GM19397 (cell line): Measurements from ENCODE around the gene ZNF324B.
"Not testable (repeated sequence)": the region's sequence is repeated elsewhere in the genome, so short reads cannot be mapped to it uniquely, and the experiment has no call there.

ENCODE experiments used
- ATAC-seq: cut with Tn5 transposase; IDR thresholded peaks from one replicate; pipeline ENCODE4 v1.9.1; 2021; ENCODE audit warnings: mild to moderate bottlenecking, moderate library complexity; ENCODE audit not compliant: unreplicated experiment

ZNF324B gene

DNA sequence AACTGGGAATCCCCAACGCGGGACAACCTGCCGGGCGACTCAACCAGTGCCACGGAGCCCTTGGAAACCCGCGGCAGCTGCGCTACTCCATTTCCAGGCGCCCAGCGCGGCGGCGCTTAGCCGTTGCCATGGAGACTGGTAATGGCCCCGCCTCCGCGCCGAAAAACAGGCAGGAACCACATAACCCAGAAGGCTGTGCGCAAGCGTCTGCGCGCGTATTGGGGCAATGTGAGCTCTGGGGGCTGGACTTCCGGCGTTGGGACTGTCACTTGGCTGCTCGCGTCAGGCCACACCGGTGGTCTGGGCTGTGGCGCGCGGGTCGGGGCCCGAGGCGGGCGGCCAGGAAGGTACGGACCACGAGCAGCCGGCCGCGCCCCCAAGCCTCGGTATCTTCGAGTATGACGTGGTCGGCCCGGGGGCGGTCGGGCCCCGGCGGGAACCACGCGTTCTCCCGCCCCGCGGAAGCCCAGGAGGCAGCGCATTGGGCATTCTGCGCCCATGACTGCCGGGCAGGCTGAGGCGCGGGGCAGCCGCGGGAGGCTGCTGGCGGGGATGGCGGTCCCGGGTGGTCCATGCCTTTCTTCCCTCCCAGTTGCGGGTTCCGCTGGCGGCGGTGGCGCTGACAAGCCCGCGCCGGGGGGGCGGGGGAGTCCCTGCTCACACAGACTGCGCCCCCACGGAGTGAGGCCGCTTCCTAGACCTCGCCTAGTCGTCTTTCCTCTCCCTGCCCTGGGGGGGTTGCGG is at the start of gene ZNF324B:
Gene ZNF324B (plus strand): TSS at position 265 of the 744 bp plus-strand sequence. CDS start 2,080 bp downstream, outside the sequence.
- ATAC-seq, result peak; percentile 93

DNA sequence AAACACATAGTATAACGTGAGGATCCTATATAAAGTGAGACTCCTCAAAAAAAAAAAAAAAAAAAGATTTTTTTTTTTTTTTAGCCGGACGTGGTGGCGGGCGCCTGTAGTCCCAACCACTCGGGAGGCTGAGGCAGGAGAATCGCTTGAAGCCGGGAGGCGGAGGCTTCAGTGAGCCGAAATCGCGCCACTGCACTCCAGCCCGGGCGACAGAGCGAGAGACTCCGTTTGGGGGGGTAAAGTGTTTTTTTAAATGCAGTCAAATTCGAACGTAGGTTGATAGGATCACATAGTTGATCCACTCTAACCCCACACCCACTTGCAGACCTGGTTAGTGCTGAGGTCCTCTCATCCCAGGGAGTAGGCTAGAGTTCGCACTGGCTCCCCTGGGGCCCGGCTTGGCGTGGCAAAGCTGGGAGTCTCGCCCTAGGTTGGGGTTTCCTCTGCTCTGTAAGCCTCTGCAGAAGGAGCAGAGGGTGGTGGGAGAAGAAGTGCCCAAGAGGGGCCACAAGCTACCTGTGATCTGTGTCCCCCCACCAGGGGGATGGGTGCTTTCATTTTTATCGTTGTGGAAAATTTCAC is 49.5 kb upstream of the ZNF324B start:
- ATAC-seq, result no peak

DNA sequence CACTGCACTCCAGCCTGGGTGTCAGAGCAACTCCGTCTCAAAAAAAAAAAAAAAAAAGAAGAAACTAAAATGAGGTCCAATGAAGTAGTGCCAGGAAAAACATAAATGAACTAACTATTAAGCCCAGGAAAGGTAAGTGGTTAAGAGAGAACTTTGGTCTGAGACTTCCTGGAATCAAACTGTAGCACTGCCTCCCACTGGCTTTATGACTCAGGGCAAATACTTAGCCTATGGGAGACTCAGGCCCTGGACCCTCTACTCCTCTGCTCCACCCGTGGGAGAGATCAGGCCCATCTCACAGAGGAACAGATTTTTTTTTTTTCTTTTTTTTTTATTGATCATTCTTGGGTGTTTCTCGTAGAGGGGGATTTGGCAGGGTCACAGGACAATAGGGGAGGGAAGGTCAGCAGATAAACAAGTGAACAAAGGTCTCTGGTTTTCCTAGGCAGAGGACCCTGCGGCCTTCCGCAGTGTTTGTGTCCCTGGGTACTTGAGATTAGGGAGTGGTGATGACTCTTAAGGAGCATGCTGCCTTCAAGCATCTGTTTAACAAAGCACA is 47.4 kb upstream of the ZNF324B start:
- ATAC-seq, result not testable (repeated sequence)

DNA sequence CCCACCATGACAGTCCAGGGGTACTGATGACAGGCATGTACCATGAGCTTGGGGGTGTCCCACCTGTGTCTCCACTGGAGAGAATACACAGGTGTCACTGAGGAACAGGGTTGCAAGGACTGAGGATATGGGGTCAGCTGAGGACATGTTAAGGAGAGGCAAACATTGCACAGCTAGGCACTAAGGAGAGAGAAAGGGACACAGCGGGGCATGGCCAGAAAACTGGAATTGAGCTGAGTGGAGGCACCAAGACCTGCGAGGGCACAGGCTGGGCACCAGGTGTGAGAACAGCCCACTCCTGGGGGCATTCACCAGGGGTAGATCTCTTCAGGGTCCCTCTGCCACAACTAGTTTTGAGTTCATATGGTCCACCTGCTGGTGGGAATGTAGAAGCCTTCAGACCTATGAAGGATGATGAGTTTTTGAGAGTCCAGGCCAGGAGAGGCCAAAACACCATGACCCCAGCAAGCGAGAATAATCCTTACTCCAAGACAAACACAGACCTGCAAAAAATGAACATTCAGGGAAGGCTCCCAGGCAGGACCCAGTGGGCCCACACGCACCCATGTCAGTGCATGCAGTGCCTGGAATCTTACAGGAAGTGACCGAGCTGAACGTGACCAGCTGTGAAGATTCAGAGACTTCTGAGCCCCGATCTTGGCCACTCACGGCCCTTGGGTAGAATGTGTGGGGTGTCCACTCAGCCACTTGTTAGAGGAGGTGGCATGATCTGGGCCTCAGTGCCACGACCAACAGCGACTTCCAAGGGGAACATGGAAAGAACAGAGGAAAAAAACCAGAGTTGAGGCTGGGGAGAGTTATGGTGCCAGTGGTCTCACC is 44.4 kb upstream of the ZNF324B start:
- no peak for ATAC-seq

DNA sequence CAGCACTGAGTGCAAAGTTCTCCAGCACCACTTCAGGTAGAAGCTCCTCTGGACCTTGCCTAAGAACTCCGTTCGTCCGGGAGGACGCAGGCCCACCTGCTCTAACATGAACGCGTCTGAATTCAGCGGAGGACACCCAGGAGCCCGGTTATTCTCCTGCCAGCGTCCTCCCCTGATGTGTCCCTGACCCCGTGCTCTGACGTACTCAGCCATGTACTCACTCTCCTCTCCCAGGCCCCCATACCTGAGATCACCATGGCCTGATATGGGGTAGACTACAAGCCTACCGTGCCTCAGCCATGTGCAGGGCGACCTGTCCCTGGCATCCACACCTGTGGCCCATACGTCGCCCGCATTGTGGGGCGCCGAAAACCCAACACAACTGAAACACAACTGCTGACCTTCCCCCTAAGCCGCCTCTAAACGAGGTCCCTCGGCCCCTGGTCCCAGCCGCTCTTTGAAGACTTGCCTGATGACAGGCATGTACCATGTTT is 43.7 kb upstream of the ZNF324B start:
- no peak for ATAC-seq

DNA sequence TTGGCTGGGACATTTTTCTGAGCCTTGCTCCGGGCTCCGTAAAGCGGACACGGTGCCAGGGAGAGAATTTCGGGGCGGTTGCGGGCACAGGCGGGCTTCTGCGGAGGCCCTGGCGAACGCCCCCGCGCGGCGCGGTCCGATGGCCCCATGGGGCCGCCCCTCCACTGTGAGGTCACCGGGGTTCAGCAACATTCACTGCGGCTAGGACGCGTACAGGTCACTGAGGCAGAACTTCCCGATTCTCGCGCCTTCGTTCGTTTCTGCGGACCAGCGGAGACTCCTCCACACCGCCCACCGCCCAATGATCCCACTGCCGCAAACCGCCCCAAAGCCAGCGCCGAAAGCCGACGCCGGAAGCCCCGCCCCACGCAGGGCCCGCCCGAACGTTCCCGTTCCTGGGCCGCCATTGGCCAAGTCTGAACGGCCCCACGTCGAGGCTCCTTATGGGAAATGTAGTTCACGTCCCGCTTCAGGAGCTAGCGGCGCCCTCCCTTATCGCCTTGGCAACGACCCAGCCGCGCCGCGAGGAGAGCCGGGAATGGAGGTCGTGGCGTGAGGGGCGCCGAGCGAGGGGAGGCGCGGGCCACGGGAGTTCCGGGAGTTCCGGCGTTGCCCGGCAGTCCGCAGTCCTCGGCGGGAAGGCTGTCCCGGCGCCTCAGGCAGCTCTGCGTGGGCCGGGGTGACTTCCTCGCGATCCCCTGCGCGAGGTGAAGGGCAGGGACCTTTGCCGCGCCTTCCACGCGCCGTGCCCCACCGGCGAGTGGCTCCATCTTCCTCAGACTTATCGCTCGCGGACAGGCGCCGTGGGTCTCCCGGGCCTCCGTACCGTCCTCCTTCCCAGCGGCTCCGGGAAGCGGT is 43.0 kb upstream of the ZNF324B start, which contains the start of gene ZNF584:
Gene ZNF584 (plus strand): TSS at position 498 of the 858 bp plus-strand sequence. CDS start 499 bp downstream, outside the sequence.
- ATAC-seq, result peak; percentile 96

- ATAC-seq, result peak; percentile 6
Observed at GRCh38 chr19:58409010-58409790, 42.2 kb upstream of the ZNF324B start.

DNA sequence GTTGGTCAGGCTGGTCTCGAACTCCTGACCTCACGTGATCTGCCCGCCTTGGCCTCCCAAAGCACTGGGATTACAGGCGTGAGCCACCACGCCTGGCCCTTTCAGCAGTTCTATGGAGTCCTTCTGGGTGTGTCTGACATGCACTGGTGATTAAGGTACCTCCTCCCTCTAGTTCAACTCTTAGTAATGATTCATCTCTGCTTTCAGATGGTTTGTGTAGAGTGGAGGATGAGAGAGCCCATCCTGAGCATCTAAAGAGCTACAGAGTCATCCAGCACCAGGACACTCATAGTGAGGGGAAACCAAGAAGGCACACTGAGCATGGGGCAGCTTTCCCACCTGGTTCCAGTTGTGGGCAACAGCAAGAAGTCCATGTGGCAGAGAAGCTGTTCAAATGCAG is 34.8 kb upstream of the ZNF324B start:
- no peak for ATAC-seq

- ATAC-seq, result no peak
Observed at GRCh38 chr19:58417071-58417470, 34.4 kb upstream of the ZNF324B start.

- ATAC-seq, result no peak
Observed at GRCh38 chr19:58428617-58429016, 22.8 kb upstream of the ZNF324B start.

DNA sequence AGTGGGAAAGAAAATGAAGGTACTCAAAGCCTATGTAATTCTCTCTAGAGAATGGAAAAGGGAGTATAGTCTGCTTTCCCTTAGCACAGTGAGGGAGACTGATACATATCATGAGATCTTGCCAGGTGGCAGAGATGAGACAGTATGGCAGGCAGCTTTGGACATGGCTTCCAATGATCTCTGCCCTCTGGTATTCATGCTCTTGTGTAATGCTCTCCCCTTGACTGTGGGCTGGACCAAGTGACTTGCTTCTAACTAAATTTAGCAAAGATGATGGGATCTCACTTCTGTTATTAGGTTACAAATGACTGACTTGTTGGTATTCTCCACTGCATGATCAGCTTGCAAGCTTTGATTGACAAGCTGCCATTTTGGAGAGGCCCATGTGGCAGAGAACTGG is 21.7 kb upstream of the ZNF324B start:
- no peak for ATAC-seq

- ATAC-seq, result no peak
Observed at GRCh38 chr19:58434217-58434616, 17.2 kb upstream of the ZNF324B start.

DNA sequence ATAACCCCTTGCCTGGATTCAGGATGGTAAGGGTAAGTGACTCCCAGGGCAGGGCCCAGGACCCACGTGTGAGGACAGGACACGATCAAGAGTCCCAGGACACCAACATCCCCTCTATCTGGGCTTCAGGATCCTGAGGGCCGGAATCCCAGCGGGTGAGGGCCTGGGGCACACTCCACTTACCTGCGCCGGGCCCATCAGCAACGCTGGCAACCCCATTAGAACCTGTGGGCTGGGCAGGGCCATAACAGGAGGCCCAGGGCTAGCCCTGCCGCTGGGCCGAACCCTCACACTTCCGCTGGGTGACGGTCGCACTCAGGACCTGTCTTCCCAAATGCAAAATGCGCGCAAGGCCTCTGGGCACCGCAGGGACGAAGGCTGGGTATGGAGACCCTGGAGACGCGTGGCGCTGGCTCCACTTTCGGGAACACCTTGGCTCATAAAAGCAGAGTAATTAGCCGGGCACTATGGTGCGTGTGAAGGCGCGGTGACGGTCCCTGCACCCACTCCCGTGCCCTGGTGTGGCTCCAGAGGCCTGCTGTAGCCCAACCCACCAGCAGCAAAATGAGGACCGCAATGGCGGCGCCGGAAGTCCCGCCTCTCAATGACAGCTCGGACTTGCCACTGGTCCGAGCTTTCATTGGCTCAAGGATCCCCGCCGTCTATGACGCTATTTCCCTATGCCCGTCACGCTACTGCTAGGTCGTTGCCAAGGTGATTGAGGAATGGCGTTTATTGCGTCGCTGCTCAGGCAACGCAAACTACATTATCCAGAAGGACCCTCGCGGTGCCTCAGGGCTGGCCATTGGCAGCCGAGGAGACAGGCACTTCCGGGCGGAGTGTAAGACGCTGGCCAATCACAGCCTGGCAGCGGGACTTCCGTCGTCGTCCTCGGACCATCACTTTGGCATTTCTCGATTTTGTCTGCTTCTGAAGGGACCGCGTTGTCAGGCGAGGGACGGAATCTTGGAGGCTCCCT is 11.6 kb upstream of the ZNF324B start, which contains the start of gene ZNF132:
Gene ZNF132 (minus strand): TSS at position 578 of the 979 bp plus-strand sequence. CDS start 332 bp downstream, at position 246.
- ATAC-seq, result peak; percentile 96

DNA sequence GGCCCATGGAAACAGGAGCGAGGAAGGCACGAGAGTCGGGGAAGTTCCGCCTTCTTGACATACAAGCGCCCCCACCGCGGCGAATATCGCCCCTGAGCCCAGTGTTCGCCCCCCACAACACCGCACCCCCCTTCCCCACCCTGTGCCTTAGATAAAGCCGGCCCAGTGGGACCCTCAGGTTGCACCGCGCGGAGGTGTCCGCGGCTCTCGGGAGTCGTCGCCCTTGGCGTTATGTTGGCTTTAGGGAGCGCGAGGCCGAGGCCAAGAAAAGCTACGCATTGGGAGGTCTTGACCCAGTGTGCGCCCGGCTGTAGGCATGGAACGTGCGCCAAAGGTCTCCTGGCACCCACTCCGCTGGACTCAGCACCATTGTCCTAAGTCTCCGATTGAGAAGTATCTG is 10.9 kb upstream of the ZNF324B start:
- ATAC-seq, result no peak

DNA sequence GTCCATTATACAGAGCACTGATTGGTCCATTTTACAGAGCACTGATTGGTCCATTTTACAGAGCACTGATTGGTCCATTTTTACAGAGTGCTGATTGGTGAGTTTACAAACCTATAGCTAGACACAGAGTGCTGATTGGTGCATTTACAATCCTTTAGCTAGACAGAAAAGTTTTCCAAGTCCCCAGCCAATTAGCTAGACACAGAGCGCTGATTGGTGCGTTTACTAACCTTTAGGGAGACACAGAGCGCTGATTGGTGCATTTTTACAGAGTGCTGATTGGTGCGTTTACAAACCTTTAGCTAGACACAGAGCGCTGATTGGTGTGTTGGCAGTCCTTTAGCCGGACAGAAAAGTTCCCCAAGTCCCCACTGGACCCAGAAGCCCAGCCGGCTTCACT is 8.4 kb upstream of the ZNF324B start:
- not testable (repeated sequence) for ATAC-seq

DNA sequence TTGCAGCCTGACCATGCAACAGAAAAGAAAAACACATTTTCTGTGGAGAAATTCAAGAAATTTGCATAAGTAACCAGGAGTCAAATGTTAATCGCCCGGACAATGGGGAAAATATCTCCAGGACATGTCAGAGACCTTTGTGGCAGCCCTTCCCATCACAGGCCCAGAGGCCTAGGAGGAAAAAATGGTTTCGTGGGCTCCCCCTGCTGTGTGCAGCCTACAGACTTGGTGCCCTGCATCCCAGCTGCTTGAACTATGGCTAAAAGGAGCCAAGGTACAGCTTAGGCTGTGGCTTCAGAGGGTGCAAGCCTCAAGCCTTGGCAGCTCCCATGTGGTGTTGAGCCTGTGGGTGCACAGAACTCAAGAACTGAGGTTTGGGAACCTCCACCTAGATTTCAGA is 2.6 kb upstream of the ZNF324B start:
- not testable (repeated sequence) for ATAC-seq

GRCh38 chr19:58449980-58450379 is 1.4 kb upstream of the ZNF324B start:
- ATAC-seq, result not testable (repeated sequence)

- no peak for ATAC-seq
Observed at GRCh38 chr19:58450856-58451357, 515 bp upstream of the ZNF324B start.
